Measurements from ENCODE around the gene ADAP1. TPM values are rescaled to one million over a fixed set of nuclear protein-coding genes. Genes with fewer than 3 reads are reported as not detected.

The ADAP1 gene
- total and polyA plus RNA-seq, 2 of the 13 experiments (the other 11 are each of a cell fraction or from before 2014, with no cell fraction given): 10.5 to 24.6 TPM

DNA sequence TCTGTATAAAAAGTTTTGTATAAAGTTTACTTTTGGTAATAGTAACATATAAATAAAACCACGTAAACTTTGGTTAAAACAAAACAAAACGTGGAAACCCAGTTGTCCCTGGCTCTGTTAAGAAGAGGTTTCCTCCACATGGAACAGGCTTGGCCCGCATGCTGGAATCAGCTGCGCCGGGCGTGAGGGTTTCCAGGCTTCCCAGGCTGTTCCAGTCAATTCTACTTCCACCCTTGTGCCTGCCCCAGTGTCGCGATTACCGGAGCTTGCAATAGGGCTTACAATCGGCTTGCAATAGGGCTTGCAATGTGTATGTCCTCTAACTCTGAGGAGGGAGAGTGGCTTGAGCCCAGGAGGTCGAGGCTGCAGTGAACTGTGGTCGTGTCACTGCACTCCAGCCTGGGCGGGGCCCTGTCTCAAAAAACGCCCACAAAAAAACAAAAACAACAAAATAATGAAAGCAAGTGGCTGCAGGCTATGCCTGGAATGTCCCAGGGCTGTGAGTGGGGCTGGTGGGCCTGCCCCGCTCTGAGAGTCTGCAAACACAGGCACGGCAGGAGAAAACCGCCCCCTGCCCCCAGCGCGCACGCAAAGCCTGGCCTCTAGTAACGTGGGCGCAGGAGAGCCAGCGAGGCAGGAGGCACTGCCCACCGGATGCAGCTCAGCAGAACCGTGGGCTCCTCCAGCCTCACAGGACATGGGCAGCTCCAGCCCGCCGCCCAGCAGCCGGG is 44.8 kb upstream of the ADAP1 start (continued):
- TF ChIP-seq ZNF552 (CRISPR knock-in tag; IDR thresholded peaks at IDR 0.05; ENCODE audit: borderline replicate concordance): no peak
- TF ChIP-seq, protein P1, sequence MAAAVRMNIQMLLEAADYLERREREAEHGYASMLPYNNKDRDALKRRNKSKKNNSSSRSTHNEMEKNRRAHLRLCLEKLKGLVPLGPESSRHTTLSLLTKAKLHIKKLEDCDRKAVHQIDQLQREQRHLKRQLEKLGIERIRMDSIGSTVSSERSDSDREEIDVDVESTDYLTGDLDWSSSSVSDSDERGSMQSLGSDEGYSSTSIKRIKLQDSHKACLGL (CRISPR knock-in tag; IDR thresholded peaks at IDR 0.05): no peak
- no peak for TF ChIP-seq HINFP (CRISPR knock-in tag; IDR thresholded peaks at IDR 0.05; ENCODE audit: low read depth)
- TF ChIP-seq, protein P2, sequence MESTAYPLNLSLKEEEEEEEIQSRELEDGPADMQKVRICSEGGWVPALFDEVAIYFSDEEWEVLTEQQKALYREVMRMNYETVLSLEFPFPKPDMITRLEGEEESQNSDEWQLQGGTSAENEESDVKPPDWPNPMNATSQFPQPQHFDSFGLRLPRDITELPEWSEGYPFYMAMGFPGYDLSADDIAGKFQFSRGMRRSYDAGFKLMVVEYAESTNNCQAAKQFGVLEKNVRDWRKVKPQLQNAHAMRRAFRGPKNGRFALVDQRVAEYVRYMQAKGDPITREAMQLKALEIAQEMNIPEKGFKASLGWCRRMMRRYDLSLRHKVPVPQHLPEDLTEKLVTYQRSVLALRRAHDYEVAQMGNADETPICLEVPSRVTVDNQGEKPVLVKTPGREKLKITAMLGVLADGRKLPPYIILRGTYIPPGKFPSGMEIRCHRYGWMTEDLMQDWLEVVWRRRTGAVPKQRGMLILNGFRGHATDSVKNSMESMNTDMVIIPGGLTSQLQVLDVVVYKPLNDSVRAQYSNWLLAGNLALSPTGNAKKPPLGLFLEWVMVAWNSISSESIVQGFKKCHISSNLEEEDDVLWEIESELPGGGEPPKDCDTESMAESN (CRISPR knock-in tag; conservative IDR thresholded peaks at IDR 0.05): no peak
- TF ChIP-seq ZFX (CRISPR knock-in tag; IDR thresholded peaks at IDR 0.05; ENCODE audit: low read depth): no peak
- no peak for TF ChIP-seq XRCC5 (optimal IDR thresholded peaks at IDR 0.05; ENCODE audit: low read length)
- no peak for TF ChIP-seq SMARCC2 (IDR thresholded peaks at IDR 0.05)
- no peak for TF ChIP-seq KDM1A (CRISPR knock-in tag; IDR thresholded peaks at IDR 0.05)
- no peak for TF ChIP-seq RFX3 (CRISPR knock-in tag; IDR thresholded peaks at IDR 0.05)
- no peak for TF ChIP-seq ZNF841 (CRISPR knock-in tag; IDR thresholded peaks at IDR 0.05; ENCODE audit: borderline replicate concordance)
